ENCODE data around the gene ADGRD2. TPM values are rescaled to one million over a fixed set of nuclear protein-coding genes. Genes with fewer than 3 reads are reported as not detected.

ADGRD2 gene
- total RNA-seq, 1 donor from 2014 or later: not detected

DNA sequence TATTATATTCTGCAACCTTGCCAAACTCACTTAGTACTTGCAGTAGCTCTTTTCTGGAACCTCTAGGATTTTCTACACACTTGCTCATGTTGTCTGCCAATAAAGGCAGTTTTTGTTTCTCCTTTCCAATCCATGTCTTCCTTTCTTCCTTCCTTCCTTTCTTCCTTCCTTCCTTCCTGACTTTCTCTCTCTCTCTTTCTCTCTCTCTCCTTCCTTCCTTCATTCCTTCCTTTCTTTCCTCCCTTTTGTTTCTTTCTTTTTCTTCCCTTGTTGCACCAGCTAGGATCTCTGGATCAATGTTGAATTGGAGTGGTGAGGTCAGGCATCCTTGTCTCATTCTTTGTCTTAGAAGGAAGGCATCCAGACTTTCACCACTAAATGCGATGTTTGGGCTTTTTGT lies 12.5 kb downstream of the ADGRD2 start:
- Mint-ChIP-seq H3K4me3 (ENCODE audit: unreplicated experiment) (no peak overlapping the region), H3K27me3 (ENCODE audit: unreplicated experiment) (peaks cover 6% of the 10 kb centered on the region), H3K36me3 (ENCODE audit: unreplicated experiment) (peaks cover 7% of the 10 kb centered on the region), H3K9me3 (ENCODE audit: unreplicated experiment) (no peaks in the 10 kb centered on the region), H3K4me1 (ENCODE audit: low read depth, unreplicated experiment) (no peaks in the 10 kb centered on the region), H3K27ac (ENCODE audit: unreplicated experiment) (no peak overlapping the region)
- DNase-seq: no peak
- TF ChIP-seq, protein P1, sequence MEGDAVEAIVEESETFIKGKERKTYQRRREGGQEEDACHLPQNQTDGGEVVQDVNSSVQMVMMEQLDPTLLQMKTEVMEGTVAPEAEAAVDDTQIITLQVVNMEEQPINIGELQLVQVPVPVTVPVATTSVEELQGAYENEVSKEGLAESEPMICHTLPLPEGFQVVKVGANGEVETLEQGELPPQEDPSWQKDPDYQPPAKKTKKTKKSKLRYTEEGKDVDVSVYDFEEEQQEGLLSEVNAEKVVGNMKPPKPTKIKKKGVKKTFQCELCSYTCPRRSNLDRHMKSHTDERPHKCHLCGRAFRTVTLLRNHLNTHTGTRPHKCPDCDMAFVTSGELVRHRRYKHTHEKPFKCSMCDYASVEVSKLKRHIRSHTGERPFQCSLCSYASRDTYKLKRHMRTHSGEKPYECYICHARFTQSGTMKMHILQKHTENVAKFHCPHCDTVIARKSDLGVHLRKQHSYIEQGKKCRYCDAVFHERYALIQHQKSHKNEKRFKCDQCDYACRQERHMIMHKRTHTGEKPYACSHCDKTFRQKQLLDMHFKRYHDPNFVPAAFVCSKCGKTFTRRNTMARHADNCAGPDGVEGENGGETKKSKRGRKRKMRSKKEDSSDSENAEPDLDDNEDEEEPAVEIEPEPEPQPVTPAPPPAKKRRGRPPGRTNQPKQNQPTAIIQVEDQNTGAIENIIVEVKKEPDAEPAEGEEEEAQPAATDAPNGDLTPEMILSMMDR (IDR thresholded peaks at IDR 0.05; ENCODE audit: partially characterized antibody, unreplicated experiment): no peak

GRCh38 chr9:124465736-124466135 lies 15.5 kb downstream of the ADGRD2 start:
- Mint-ChIP-seq H3K27ac (ENCODE audit: unreplicated experiment) (no peak overlapping the region), H3K27me3 (ENCODE audit: unreplicated experiment) (peaks cover 10% of the 10 kb centered on the region), H3K36me3 (ENCODE audit: unreplicated experiment) (peaks cover 2% of the 10 kb centered on the region), H3K9me3 (ENCODE audit: unreplicated experiment) (peaks cover 2% of the 10 kb centered on the region), H3K4me3 (ENCODE audit: unreplicated experiment) (no peak overlapping the region), H3K4me1 (ENCODE audit: low read depth, unreplicated experiment) (no peaks in the 10 kb centered on the region)
- TF ChIP-seq, protein P1 (IDR thresholded peaks at IDR 0.05; ENCODE audit: partially characterized antibody, unreplicated experiment): no peak
- peak; percentile 2 for DNase-seq

- Mint-ChIP-seq H3K36me3 (ENCODE audit: unreplicated experiment) (no peaks in the 10 kb centered on the region), H3K4me1 (ENCODE audit: low read depth, unreplicated experiment) (no peaks in the 10 kb centered on the region), H3K4me3 (ENCODE audit: unreplicated experiment) (no peak overlapping the region), H3K27ac (ENCODE audit: unreplicated experiment) (no peak overlapping the region), H3K9me3 (ENCODE audit: unreplicated experiment) (peaks cover 2% of the 10 kb centered on the region), H3K27me3 (ENCODE audit: unreplicated experiment) (peaks cover 10% of the 10 kb centered on the region)
- peak; percentile 11 for DNase-seq
- TF ChIP-seq, protein P1 (IDR thresholded peaks at IDR 0.05; ENCODE audit: partially characterized antibody, unreplicated experiment): no peak
These were observed 17.3 kb downstream of the ADGRD2 start for GRCh38 chr9:124467410-124468060.

DNA sequence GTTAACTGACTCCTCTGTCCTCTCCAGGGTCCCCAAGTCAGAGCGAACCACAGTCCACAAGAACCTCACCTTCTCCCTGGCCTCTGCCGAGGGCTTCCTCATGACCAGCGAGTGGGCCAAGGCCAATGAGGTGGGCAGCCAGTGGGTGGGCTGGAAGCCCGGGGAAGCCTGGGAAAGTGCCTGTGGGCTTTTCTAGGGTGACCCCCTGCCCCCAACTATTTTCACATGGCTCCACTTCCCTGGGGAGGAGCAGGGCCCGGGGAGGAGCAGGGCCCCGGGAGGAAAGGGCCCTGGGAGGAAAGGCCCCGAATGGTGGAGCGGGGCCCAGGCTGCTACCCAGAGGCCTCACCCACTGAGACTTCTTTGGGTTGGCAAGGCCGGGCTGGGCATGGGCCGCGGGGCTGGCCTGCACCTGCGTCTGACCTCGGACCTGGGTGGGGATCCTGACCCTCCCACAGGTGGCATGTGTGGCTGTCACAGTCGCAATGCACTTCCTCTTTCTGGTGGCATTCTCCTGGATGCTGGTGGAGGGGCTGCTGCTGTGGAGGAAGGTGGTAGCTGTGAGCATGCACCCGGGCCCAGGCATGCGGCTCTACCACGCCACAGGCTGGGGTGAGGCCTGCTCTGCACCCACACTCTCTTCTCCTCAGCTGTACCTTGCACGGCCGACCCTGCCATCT lies 17.9 kb downstream of the ADGRD2 start:
- no peak overlapping the region for H3K4me3 Mint-ChIP-seq (ENCODE audit: unreplicated experiment)
- H3K27me3 Mint-ChIP-seq (ENCODE audit: unreplicated experiment): peaks cover 7% of the 10 kb centered on the region
- no peaks in the 10 kb centered on the region for H3K36me3 Mint-ChIP-seq (ENCODE audit: unreplicated experiment)
- TF ChIP-seq, protein P1 (IDR thresholded peaks at IDR 0.05; ENCODE audit: partially characterized antibody, unreplicated experiment): no peak
- H3K4me1 Mint-ChIP-seq (ENCODE audit: low read depth, unreplicated experiment): no peaks in the 10 kb centered on the region
- DNase-seq: no peak
- no peak overlapping the region for H3K27ac Mint-ChIP-seq (ENCODE audit: unreplicated experiment)
- peaks cover 2% of the 10 kb centered on the region for H3K9me3 Mint-ChIP-seq (ENCODE audit: unreplicated experiment)

Measured in glutamatergic neuron (in vitro differentiated cells).